ENCODE results near the gene PARP3. TPM values are rescaled to one million over a fixed set of nuclear protein-coding genes. Genes with fewer than 3 reads are reported as not detected.

The PARP3 gene
- total and polyA plus RNA-seq, 10 of the 15 experiments (the other 5 are each of a cell fraction or from before 2014, with no cell fraction given): 2.1 to 31.2 (median 19.5) TPM

- TF ChIP-seq MXI1 (IDR thresholded peaks at IDR 0.05; ENCODE audit: low read depth, low read length) (peak; percentile 88), SMC3 (IDR thresholded peaks at IDR 0.05; ENCODE audit: borderline replicate concordance, low read length) (no peak), ELK1 (IDR thresholded peaks at IDR 0.05; ENCODE audit: low read depth, low read length) (peak; percentile 97), SREBF1 (IDR thresholded peaks at IDR 0.05; ENCODE audit: low read length) (peak; percentile 89), PBX3 (IDR thresholded peaks at IDR 0.05; ENCODE audit: insufficient replicate concordance, low read depth, low read length) (no peak), TCF7 (IDR thresholded peaks at IDR 0.05; ENCODE audit: borderline replicate concordance) (no peak; the same call in 1 of the 2 replicates), ZNF592 (IDR thresholded peaks at IDR 0.05) (no peak), NR2C1 (IDR thresholded peaks at IDR 0.05) (peak; percentile 99), CTCF (IDR thresholded peaks at IDR 0.05 in 2 of 3, conservative IDR thresholded peaks at IDR 0.05 in 1 of 3; ENCODE audit: control insufficient read depth in 2 of 3, extremely low read depth in 1 of 3, insufficient read depth in 1 of 3, low read depth in 3 of 3, low read length in 3 of 3) (no peak), USF2 (IDR thresholded peaks at IDR 0.05; ENCODE audit: borderline replicate concordance, low read depth, low read length) (no peak), IRF5 (IDR thresholded peaks at IDR 0.05; ENCODE audit: borderline replicate concordance) (no peak), CEBPB (IDR thresholded peaks at IDR 0.05; ENCODE audit: borderline replicate concordance in 1 of 2, low read depth in 2 of 2, low read length in 2 of 2) (peak in 1 of 2 experiments; percentile 5; a peak in 1 of 4 replicates), POU2F2 (IDR thresholded peaks at IDR 0.05; ENCODE audit: borderline replicate concordance, low read depth, low read length) (peak; percentile 88), STAT3 (IDR thresholded peaks at IDR 0.05; ENCODE audit: low read depth, low read length) (no peak), MTA3 (IDR thresholded peaks at IDR 0.05; ENCODE audit: borderline replicate concordance, low read length) (no peak; the same call in 1 of the 2 replicates), ZNF274 (IDR thresholded peaks at IDR 0.05; ENCODE audit: insufficient read depth, insufficient read length) (no peak)
Measured at GRCh38 chr3:51995346-51996163, 53.4 kb downstream of the PARP3 start, which contains the start of gene RPL29 (continued).

All from GM12878 (cell line).